ENCODE data around the gene SYNPO2. TPM values are rescaled to one million over a fixed set of nuclear protein-coding genes. Genes with fewer than 3 reads are reported as not detected.

SYNPO2 gene
- total RNA-seq, 1 experiment from 2014 or later: 0.26 TPM

- no peaks in the 10 kb centered on the region for H3K36me3 ChIP-seq (ENCODE audit: insufficient read depth, low read length, poor library complexity, severe bottlenecking)
- H3K9me3 ChIP-seq (ENCODE audit: low read depth, low read length, poor library complexity, severe bottlenecking): no peaks in the 10 kb centered on the region
- intact Hi-C loops (cut with micrococcal nuclease; ENCODE audit: unreplicated experiment): loop anchor here (5.0 kb wide), 1 partner anchor 52 kb away; no protein-coding TSS in a partner anchor
- no peak for DNase-seq (ENCODE audit: low spot score)
- POLR2A ChIA-PET (ENCODE audit: low non-redundant PET): no interaction called here
- TF ChIP-seq EZH2 (IDR thresholded peaks at IDR 0.05; ENCODE audit: borderline replicate concordance, low read depth, low read length, poor library complexity, severe bottlenecking) (no peak), CTCF (conservative IDR thresholded peaks at IDR 0.05; ENCODE audit: low read depth, low read length) (no peak)
- no TSS peak for BruUV-seq (replicated peaks)
- H3K27ac ChIP-seq (ENCODE audit: low read depth, low read length, poor library complexity, severe bottlenecking): no peak overlapping the region
- no peaks in the 10 kb centered on the region for H3K4me1 ChIP-seq (ENCODE audit: insufficient read depth, low read length, poor library complexity, severe bottlenecking)
- H3K27me3 ChIP-seq (replicated peaks; ENCODE audit: insufficient read depth, low read depth, low read length, poor library complexity): no peaks in the 10 kb centered on the region
- no peak overlapping the region for H3K4me3 ChIP-seq (ENCODE audit: low read depth, low read length, poor library complexity, severe bottlenecking)
- CTCF ChIA-PET: no interaction called here
Measured at GRCh38 chr4:119034276-119035008, 145.8 kb downstream of the SYNPO2 start.

DNA sequence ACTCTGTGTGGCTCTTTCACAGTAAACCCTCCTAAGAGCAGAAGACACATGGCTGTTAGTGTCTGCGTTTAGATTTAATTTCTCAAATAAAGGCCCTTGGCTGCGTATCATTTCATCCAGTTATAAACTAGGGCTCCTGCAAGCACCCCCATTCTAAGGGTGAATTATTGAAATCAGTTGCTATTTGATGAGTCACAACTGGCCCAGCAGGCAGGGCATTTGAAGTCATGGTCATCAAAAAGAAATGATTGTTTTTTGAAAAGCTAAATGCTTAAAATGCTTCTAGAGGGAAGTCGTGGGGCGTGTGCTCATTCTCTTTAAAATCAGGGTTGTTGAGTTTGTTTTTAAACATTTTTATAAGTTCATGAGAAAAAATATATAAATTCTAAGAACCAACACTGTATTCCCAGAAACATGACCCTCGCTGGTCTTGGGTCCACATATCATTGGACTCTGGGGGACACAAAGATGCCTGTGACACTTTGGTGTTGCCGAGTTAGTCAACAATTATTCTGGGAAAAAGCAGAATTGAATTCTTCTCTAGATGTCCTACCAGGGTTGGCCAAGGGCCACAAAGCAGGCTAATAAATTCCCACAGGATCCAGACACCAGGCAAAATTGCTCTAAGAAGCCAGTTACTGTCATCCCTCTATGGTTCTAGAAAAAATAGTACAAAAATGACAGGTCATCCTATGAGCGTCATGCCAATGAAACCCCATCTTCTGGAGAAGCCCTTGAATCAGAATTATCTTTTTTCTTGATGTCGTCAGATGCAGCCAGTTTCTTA, 147.5 kb downstream of the SYNPO2 start:
- CTCF ChIA-PET: no interaction called here
- Histone ChIP-seq H3K4me3 (ENCODE audit: low read depth, low read length, poor library complexity, severe bottlenecking) (no peak overlapping the region), H3K27me3 (replicated peaks; ENCODE audit: insufficient read depth, low read depth, low read length, poor library complexity) (no peaks in the 10 kb centered on the region), H3K4me1 (ENCODE audit: insufficient read depth, low read length, poor library complexity, severe bottlenecking) (no peaks in the 10 kb centered on the region), H3K36me3 (ENCODE audit: insufficient read depth, low read length, poor library complexity, severe bottlenecking) (no peaks in the 10 kb centered on the region), H3K9me3 (ENCODE audit: low read depth, low read length, poor library complexity, severe bottlenecking) (no peaks in the 10 kb centered on the region), H3K27ac (ENCODE audit: low read depth, low read length, poor library complexity, severe bottlenecking) (no peak overlapping the region)
- intact Hi-C loops (cut with micrococcal nuclease; ENCODE audit: unreplicated experiment): loop anchor here (5.0 kb wide), 1 partner anchor 54 kb away; no protein-coding TSS in a partner anchor
- POLR2A ChIA-PET (ENCODE audit: low non-redundant PET): no interaction called here
- BruUV-seq (replicated peaks): no TSS peak
- TF ChIP-seq EZH2 (IDR thresholded peaks at IDR 0.05; ENCODE audit: borderline replicate concordance, low read depth, low read length, poor library complexity, severe bottlenecking) (no peak), CTCF (conservative IDR thresholded peaks at IDR 0.05; ENCODE audit: low read depth, low read length) (no peak)
- no peak for DNase-seq (ENCODE audit: low spot score)

GRCh38 chr4:119037709-119038108, 149.1 kb downstream of the SYNPO2 start:
- Histone ChIP-seq H3K27me3 (replicated peaks; ENCODE audit: insufficient read depth, low read depth, low read length, poor library complexity) (no peaks in the 10 kb centered on the region), H3K9me3 (ENCODE audit: low read depth, low read length, poor library complexity, severe bottlenecking) (no peaks in the 10 kb centered on the region), H3K4me1 (ENCODE audit: insufficient read depth, low read length, poor library complexity, severe bottlenecking) (no peaks in the 10 kb centered on the region), H3K4me3 (ENCODE audit: low read depth, low read length, poor library complexity, severe bottlenecking) (no peak overlapping the region), H3K36me3 (ENCODE audit: insufficient read depth, low read length, poor library complexity, severe bottlenecking) (no peaks in the 10 kb centered on the region), H3K27ac (ENCODE audit: low read depth, low read length, poor library complexity, severe bottlenecking) (no peak overlapping the region)
- intact Hi-C loops (cut with micrococcal nuclease; ENCODE audit: unreplicated experiment): loop anchor here (5.0 kb wide), 1 partner anchor 55 kb away; no protein-coding TSS in a partner anchor
- POLR2A ChIA-PET (ENCODE audit: low non-redundant PET): no interaction called here
- CTCF ChIA-PET: no interaction called here
- no TSS peak for BruUV-seq (replicated peaks)
- no peak for DNase-seq (ENCODE audit: low spot score)
- TF ChIP-seq EZH2 (IDR thresholded peaks at IDR 0.05; ENCODE audit: borderline replicate concordance, low read depth, low read length, poor library complexity, severe bottlenecking) (no peak), CTCF (conservative IDR thresholded peaks at IDR 0.05; ENCODE audit: low read depth, low read length) (no peak)

Data from A673 (cell line).